GM12878 (cell line): ENCODE measurements around the gene SERPINE2. TPM values are rescaled to one million over a fixed set of nuclear protein-coding genes. Genes with fewer than 3 reads are reported as not detected.

Experiments used
- ATAC-seq: fragments of 200-7000 bp; cut with Tn5 transposase; 3 replicates; pipeline ENCODE4 v1.9.1; 2020; ENCODE audit warnings: mild to moderate bottlenecking, moderate library complexity
- BruUV-seq: library from RNA; stranded (reverse); fragments of 400-500 nt; replicated peaks from 2 replicates; lab custom pipeline; 2021; lab: Mats Ljungman, UMichigan
- CTCF ChIA-PET: fragments of 300-600 bp; sonication (Branson Sonifier 250); formaldehyde crosslinking; extraction: SDS; loops from one replicate; lab custom pipeline; 2021; ENCODE audit warnings: inconsistent platforms; lab: Yijun Ruan, JAX
- POLR2A ChIA-PET: fragments of 350-600 bp; formaldehyde crosslinking; extraction: SDS; loops from one replicate; lab custom pipeline; 2021; ENCODE audit warnings: inconsistent platforms; lab: Charles Lee
- RAD21 ChIA-PET: fragments of 300-600 bp; sonication (Branson Sonifier 250); formaldehyde crosslinking; loops from one replicate; lab custom pipeline; 2023; ENCODE audit warnings: antibody characterized with exemption; ENCODE audit not compliant: unreplicated experiment; lab: Charles Lee
- SMC1A ChIA-PET: fragments of 300-600 bp; sonication (Branson Sonifier 250); formaldehyde crosslinking; loops from one replicate; lab custom pipeline; 2023; ENCODE audit not compliant: unreplicated experiment, uncharacterized antibody; lab: Charles Lee
- DNase-seq: peaks from one replicate; pipeline ENCODE4 v3.0.0-alpha.2; 2011; ENCODE audit warnings: low read depth, low spot score
- FAIRE-seq: peaks from 3 replicates; lab custom pipeline; 2011; peaks lifted over from hg19 to GRCh38; lab: Jason Lieb, UNC
- H2AFZ ChIP-seq: 2 replicates; pipeline ENCODE4 v1.6.0; 2011; ENCODE audit warnings: low read depth, low read length, control low read depth; ENCODE audit not compliant: control insufficient read depth
- H3K27ac ChIP-seq: 2 replicates; pipeline ENCODE4 v1.5.1; 2011; ENCODE audit warnings: control low read depth; ENCODE audit not compliant: control insufficient read depth, insufficient read depth
- H3K27me3 ChIP-seq, 2 experiments: replicated peaks in 1 of 2; 2 replicates each; pipeline versions ENCODE4 v1.6.0 to v1.6.1; 2011; ENCODE audit warnings: low read length in 1 of 2; ENCODE audit not compliant: control insufficient read depth in 2 of 2, insufficient read depth in 2 of 2
- H3K36me3 ChIP-seq, 2 experiments: 2 replicates each; pipeline ENCODE4 v1.5.1; 2011; ENCODE audit warnings: low read length in 1 of 2; ENCODE audit not compliant: control insufficient read depth in 2 of 2, insufficient read depth in 2 of 2
- H3K4me1 ChIP-seq: 2 replicates; pipeline ENCODE4 v1.6.1; 2011; ENCODE audit warnings: mild to moderate bottlenecking, low read length, moderate library complexity, mixed read lengths; ENCODE audit not compliant: control insufficient read depth, insufficient read depth
- H3K4me2 ChIP-seq: 2 replicates; pipeline ENCODE4 v1.6.0; 2011; ENCODE audit warnings: control low read depth; ENCODE audit not compliant: control insufficient read depth, insufficient read depth
- H3K4me3 ChIP-seq: fragments of 200-600 bp; sonication (generic); 2 replicates; pipeline ENCODE4 v1.5.1; 2016
- H3K79me2 ChIP-seq: 2 replicates; pipeline ENCODE4 v1.6.0; 2011; ENCODE audit warnings: low read length; ENCODE audit not compliant: control insufficient read depth, insufficient read depth
- H3K9ac ChIP-seq: 2 replicates; pipeline ENCODE4 v1.8.0; 2011; ENCODE audit warnings: low read length, control low read depth, mixed read lengths; ENCODE audit not compliant: control insufficient read depth, insufficient read depth
- H3K9me3 ChIP-seq: replicated peaks from 3 replicates; pipeline ENCODE4 v1.5.1; 2011; ENCODE audit warnings: mild to moderate bottlenecking, low read length; ENCODE audit not compliant: control insufficient read depth, insufficient read depth
- H4K20me1 ChIP-seq: 2 replicates; pipeline ENCODE4 v1.6.0; 2011; ENCODE audit not compliant: control insufficient read depth, insufficient read depth
- CREB1 ChIP-seq: IDR thresholded peaks from 2 replicates; pipeline ENCODE4 v1.6.1; 2012; ENCODE audit warnings: low read depth, mild to moderate bottlenecking, inconsistent platforms
- EGR1 ChIP-seq, 2 experiments: IDR thresholded peaks; 1 replicate in 1 of 2; 2 replicates in 1 of 2; pipeline ENCODE4 v1.6.1; 2011 to 2012; ENCODE audit warnings: low read depth in 2 of 2, low read length in 2 of 2, borderline replicate concordance in 1 of 2, mild to moderate bottlenecking in 1 of 2, moderate library complexity in 1 of 2
- GATAD2B ChIP-seq: fragments of 450-650 bp; conservative IDR thresholded peaks from 2 replicates; pipeline ENCODE4 v1.6.1; 2017; ENCODE audit warnings: low read depth, mild to moderate bottlenecking, moderate library complexity
- HDAC6 ChIP-seq: fragments of 200-600 bp; sonication (generic); IDR thresholded peaks from one replicate; pipeline ENCODE4 v1.8.0; 2017; ENCODE audit warnings: antibody characterized with exemption; ENCODE audit not compliant: unreplicated experiment
- IKZF2 ChIP-seq, 2 experiments: fragments of 450-650 bp; IDR thresholded peaks; 2 replicates each; pipeline ENCODE4 v1.6.1; 2017; ENCODE audit warnings: mild to moderate bottlenecking in 2 of 2, moderate library complexity in 2 of 2
- JUND ChIP-seq: IDR thresholded peaks from 2 replicates; pipeline ENCODE4 v1.6.1; 2012; ENCODE audit warnings: low read depth, mild to moderate bottlenecking, low read length, improper control_type of control experiment, moderate library complexity
- KDM1A ChIP-seq: fragments of 200-600 bp; sonication (generic); IDR thresholded peaks from 2 replicates; pipeline ENCODE4 v1.6.1; 2016; ENCODE audit warnings: borderline replicate concordance
- MTA3 ChIP-seq: IDR thresholded peaks from 2 replicates; pipeline ENCODE4 v1.6.1; 2012; ENCODE audit warnings: low read length, inconsistent platforms, borderline replicate concordance
- NFXL1 ChIP-seq: fragments of 450-650 bp; IDR thresholded peaks from 2 replicates; pipeline ENCODE4 v1.6.1; 2017; ENCODE audit warnings: antibody characterized with exemption, mild to moderate bottlenecking, borderline replicate concordance
- NR2F1 ChIP-seq: fragments of 450-650 bp; conservative IDR thresholded peaks from 2 replicates; pipeline ENCODE4 v1.6.1; 2017; ENCODE audit warnings: mild to moderate bottlenecking
- RFX5 ChIP-seq: IDR thresholded peaks from 2 replicates; pipeline ENCODE4 v1.6.1; 2011; ENCODE audit warnings: low read depth, low read length, improper control_type of control experiment
- SIN3A ChIP-seq: IDR thresholded peaks from 2 replicates; pipeline ENCODE4 v1.6.1; 2012; ENCODE audit warnings: low read depth, low read length, improper control_type of control experiment
- SUPT20H ChIP-seq: IDR thresholded peaks from 2 replicates; pipeline ENCODE4 v1.6.1; 2011; ENCODE audit warnings: low read depth, mild to moderate bottlenecking, low read length, moderate library complexity, borderline replicate concordance; ENCODE audit not compliant: control insufficient read depth
- SUZ12 ChIP-seq: fragments of 200-600 bp; sonication (generic); IDR thresholded peaks from one replicate; pipeline ENCODE4 v1.6.1; 2018; ENCODE audit warnings: antibody characterized with exemption, mild to moderate bottlenecking; ENCODE audit not compliant: unreplicated experiment
- TARDBP ChIP-seq: IDR thresholded peaks from 2 replicates; pipeline ENCODE4 v1.6.1; 2016; ENCODE audit warnings: borderline replicate concordance
- TBL1XR1 ChIP-seq: IDR thresholded peaks from 2 replicates; pipeline ENCODE4 v1.6.1; 2012; ENCODE audit warnings: low read depth, low read length, improper control_type of control experiment
- YY1 ChIP-seq: IDR thresholded peaks from 2 replicates; pipeline ENCODE4 v1.6.1; 2011; ENCODE audit warnings: low read depth, mild to moderate bottlenecking, low read length
- ZBED1 ChIP-seq: IDR thresholded peaks from 2 replicates; pipeline ENCODE4 v1.6.1; 2016; ENCODE audit warnings: borderline replicate concordance
- ZNF384 ChIP-seq: IDR thresholded peaks from 2 replicates; pipeline ENCODE4 v1.6.1; 2012; ENCODE audit warnings: low read depth, mild to moderate bottlenecking, low read length, improper control_type of control experiment, borderline replicate concordance
- WGBS: methylation state at CpG from one replicate; pipeline ENCODE4 v1.1.6; 2016; ENCODE audit warnings: low lambda C conversion rate; ENCODE audit not compliant: insufficient replicate concordance, insufficient coverage; ENCODE audit errors: missing lambda C conversion rate; 5-methylcytosine and 5-hydroxymethylcytosine counted together
- in situ Hi-C: fragments of 300-500 bp; cut with MboI; formaldehyde crosslinking; loops from 9 replicates; pipeline ENCODE4 v1.14.3; 2018; ENCODE audit warnings: mixed read lengths
- intact Hi-C: fragments of 100-400 bp; cut with micrococcal nuclease; formaldehyde crosslinking; loops from one replicate; pipeline ENCODE4 v1.14.2; 2022; ENCODE audit not compliant: unreplicated experiment
- polyA plus RNA-seq, 11 experiments: library from polyadenylated mRNA; depleted of rRNA in 4 of 11; unstranded in 6 of 11; stranded (reverse) in 5 of 11; fragments of >200 nt; fragmentation: Nextera tagmentation in 4 of 11; fragmentation: Illumina TruSeq in 1 of 11; extraction: Ambion mirVana in 4 of 11; extraction: Trizol in 1 of 11; gene quantifications; 1 replicate in 1 of 11; 2 replicates in 10 of 11; pipeline versions ENCODE4 v1.2.1 to v1.2.3, GENCODE V29; 2011 to 2016; ENCODE audit warnings: inconsistent platforms in 2 of 11, missing spikeins in 2 of 11, low read depth in 1 of 11
- total RNA-seq, 4 experiments: library from RNA; depleted of rRNA in 3 of 4; stranded (reverse); fragments of >200 nt in 3 of 4; fragmentation: Illumina TruSeq in 1 of 4; extraction: Trizol in 1 of 4; gene quantifications; 2 replicates each; pipeline versions ENCODE4 v1.2.1 to v1.2.3, GENCODE V29; 2013 to 2021
- TF ChIP-seq, protein P1 (sequence below): IDR thresholded peaks from 2 replicates; pipeline ENCODE4 v1.6.1; 2012; ENCODE audit warnings: improper control_type of control experiment, low read depth, low read length; ENCODE audit not compliant: insufficient replicate concordance

Gene SERPINE2
- total and polyA plus RNA-seq, 10 of the 15 experiments (the other 5 are each of a cell fraction or from before 2014, with no cell fraction given) = 0.18 to 1.7 (median 0.39) TPM

- POLR2A ChIA-PET = no interaction called here
- Histone ChIP-seq H2AFZ (no peak overlapping the region), H4K20me1 (no peaks in the 10 kb centered on the region), H3K79me2 (no peaks in the 10 kb centered on the region), H3K9me3 (no peaks in the 10 kb centered on the region), H3K4me2 (no peak overlapping the region), H3K4me1 (no peaks in the 10 kb centered on the region), H3K27me3 (no peaks in the 10 kb centered on the region; a peak in 2 of 4 replicates), H3K27ac (no peak overlapping the region), H3K4me3 (no peak overlapping the region), H3K36me3 (no peaks in the 10 kb centered on the region), H3K9ac (no peak overlapping the region)
- SMC1A ChIA-PET = no interaction called here
- CTCF ChIA-PET = interaction anchor here (0.7 kb wide), 1 partner anchor 80 kb away, joined by 3 read pairs; no protein-coding TSS in a partner anchor
- in situ Hi-C loops = no loop called here
- RAD21 ChIA-PET = no interaction called here
- no peak for DNase-seq
- BruUV-seq = no TSS peak
- FAIRE-seq = no peak
- no peak for ATAC-seq
- intact Hi-C loops = no loop called here
- 5% methylated on average over 3 of the region's 3 CpGs for WGBS
- TF ChIP-seq, protein P1, sequence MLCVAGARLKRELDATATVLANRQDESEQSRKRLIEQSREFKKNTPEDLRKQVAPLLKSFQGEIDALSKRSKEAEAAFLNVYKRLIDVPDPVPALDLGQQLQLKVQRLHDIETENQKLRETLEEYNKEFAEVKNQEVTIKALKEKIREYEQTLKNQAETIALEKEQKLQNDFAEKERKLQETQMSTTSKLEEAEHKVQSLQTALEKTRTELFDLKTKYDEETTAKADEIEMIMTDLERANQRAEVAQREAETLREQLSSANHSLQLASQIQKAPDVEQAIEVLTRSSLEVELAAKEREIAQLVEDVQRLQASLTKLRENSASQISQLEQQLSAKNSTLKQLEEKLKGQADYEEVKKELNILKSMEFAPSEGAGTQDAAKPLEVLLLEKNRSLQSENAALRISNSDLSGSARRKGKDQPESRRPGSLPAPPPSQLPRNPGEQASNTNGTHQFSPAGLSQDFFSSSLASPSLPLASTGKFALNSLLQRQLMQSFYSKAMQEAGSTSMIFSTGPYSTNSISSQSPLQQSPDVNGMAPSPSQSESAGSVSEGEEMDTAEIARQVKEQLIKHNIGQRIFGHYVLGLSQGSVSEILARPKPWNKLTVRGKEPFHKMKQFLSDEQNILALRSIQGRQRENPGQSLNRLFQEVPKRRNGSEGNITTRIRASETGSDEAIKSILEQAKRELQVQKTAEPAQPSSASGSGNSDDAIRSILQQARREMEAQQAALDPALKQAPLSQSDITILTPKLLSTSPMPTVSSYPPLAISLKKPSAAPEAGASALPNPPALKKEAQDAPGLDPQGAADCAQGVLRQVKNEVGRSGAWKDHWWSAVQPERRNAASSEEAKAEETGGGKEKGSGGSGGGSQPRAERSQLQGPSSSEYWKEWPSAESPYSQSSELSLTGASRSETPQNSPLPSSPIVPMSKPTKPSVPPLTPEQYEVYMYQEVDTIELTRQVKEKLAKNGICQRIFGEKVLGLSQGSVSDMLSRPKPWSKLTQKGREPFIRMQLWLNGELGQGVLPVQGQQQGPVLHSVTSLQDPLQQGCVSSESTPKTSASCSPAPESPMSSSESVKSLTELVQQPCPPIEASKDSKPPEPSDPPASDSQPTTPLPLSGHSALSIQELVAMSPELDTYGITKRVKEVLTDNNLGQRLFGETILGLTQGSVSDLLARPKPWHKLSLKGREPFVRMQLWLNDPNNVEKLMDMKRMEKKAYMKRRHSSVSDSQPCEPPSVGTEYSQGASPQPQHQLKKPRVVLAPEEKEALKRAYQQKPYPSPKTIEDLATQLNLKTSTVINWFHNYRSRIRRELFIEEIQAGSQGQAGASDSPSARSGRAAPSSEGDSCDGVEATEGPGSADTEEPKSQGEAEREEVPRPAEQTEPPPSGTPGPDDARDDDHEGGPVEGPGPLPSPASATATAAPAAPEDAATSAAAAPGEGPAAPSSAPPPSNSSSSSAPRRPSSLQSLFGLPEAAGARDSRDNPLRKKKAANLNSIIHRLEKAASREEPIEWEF = no peak
- TF ChIP-seq SIN3A (no peak), KDM1A (no peak), YY1 (no peak), TARDBP (no peak), SUPT20H (no peak), IKZF2 (IDR thresholded peaks at IDR 0.05) (no peak), GATAD2B (no peak), ZBED1 (no peak), MTA3 (no peak), JUND (no peak), NR2F1 (no peak), HDAC6 (no peak), EGR1 (IDR thresholded peaks at IDR 0.05; ENCODE audit: borderline replicate concordance in 1 of 2, low read depth in 2 of 2, low read length in 2 of 2) (no peak), ZNF384 (no peak), NFXL1 (no peak), CREB1 (no peak), RFX5 (no peak), SUZ12 (no peak), TBL1XR1 (no peak)
Observed at GRCh38 chr2:224085811-224086210, 46.7 kb upstream of the SERPINE2 start.
